MCF 10A (cell line): Measurements from ENCODE around the gene CPLANE2. TPM values are rescaled to one million over a fixed set of nuclear protein-coding genes. Genes with fewer than 3 reads are reported as not detected.
A peak's percentile ranks its signal among the peaks of the same experiment; 100 is the strongest.

ENCODE experiments used
- Bru-seq: library from RNA; stranded (reverse); fragments of 400-500 nt; gene quantifications from one replicate; lab custom pipeline; 2021; lab: Mats Ljungman, UMichigan
- BruChase-seq, 2 experiments: library from RNA; stranded (reverse); fragments of 400-500 nt; gene quantifications; one replicate each; lab custom pipeline; 2021; lab: Mats Ljungman, UMichigan
- BruUV-seq: library from RNA; stranded (reverse); fragments of 400-500 nt; replicated peaks from 2 replicates; lab custom pipeline; 2021; lab: Mats Ljungman, UMichigan
- CTCF ChIA-PET: fragments of 300-600 bp; sonication (Branson Sonifier 250); formaldehyde crosslinking; extraction: SDS; loops from one replicate; lab custom pipeline; 2021; ENCODE audit warnings: antibody characterized with exemption, inconsistent platforms; lab: Yijun Ruan, JAX
- POLR2A ChIA-PET: fragments of 300-600, 350-650 bp; sonication (Branson Sonifier 250); formaldehyde crosslinking; extraction: SDS; loops from one replicate; lab custom pipeline; 2020; ENCODE audit warnings: antibody characterized with exemption, inconsistent platforms; lab: Yijun Ruan, JAX
- DNase-seq: peaks from one replicate; pipeline ENCODE4 v3.0.0-alpha.2; 2018; ENCODE audit not compliant: unreplicated experiment
- H3K27ac Mint-ChIP-seq: one replicate; pipeline ENCODE4 v1.8.0; 2022; ENCODE audit warnings: mild to moderate bottlenecking, low read depth, mixed read lengths; ENCODE audit not compliant: unreplicated experiment
- H3K27me3 Mint-ChIP-seq: one replicate; pipeline ENCODE4 v1.8.0; 2022; ENCODE audit warnings: mixed read lengths; ENCODE audit not compliant: insufficient read depth, unreplicated experiment
- H3K36me3 Mint-ChIP-seq: one replicate; pipeline ENCODE4 v1.8.0; 2022; ENCODE audit warnings: mild to moderate bottlenecking, moderate library complexity, mixed read lengths; ENCODE audit not compliant: insufficient read depth, unreplicated experiment
- H3K4me1 Mint-ChIP-seq: one replicate; pipeline ENCODE4 v1.8.0; 2022; ENCODE audit warnings: mixed read lengths; ENCODE audit not compliant: insufficient read depth, unreplicated experiment
- H3K4me3 Mint-ChIP-seq: one replicate; pipeline ENCODE4 v1.8.0; 2022; ENCODE audit warnings: mild to moderate bottlenecking, moderate library complexity, mixed read lengths; ENCODE audit not compliant: unreplicated experiment
- H3K9me3 Mint-ChIP-seq: one replicate; pipeline ENCODE4 v1.8.0; 2022; ENCODE audit warnings: mixed read lengths; ENCODE audit not compliant: unreplicated experiment
- intact Hi-C: fragments of 100-400 bp; cut with micrococcal nuclease; formaldehyde crosslinking; loops from 2 replicates; pipeline ENCODE4 v1.14.1; 2022
- long read RNA-seq: library from polyadenylated mRNA; stranded (forward); transcript quantifications from one replicate; pipeline ENCODE4 v2.0.0, GENCODE V29; 2022
- total RNA-seq: library from RNA; stranded (reverse); gene quantifications from 2 replicates; pipeline ENCODE4 v1.2.3, GENCODE V29; 2022
- TF ChIP-seq, protein P1 (sequence below): fragments of 200-600 bp; IDR thresholded peaks from one replicate; pipeline ENCODE4 v1.8.0; 2022; ENCODE audit warnings: antibody characterized with exemption, mild to moderate bottlenecking; ENCODE audit not compliant: unreplicated experiment

The CPLANE2 gene, protein sequence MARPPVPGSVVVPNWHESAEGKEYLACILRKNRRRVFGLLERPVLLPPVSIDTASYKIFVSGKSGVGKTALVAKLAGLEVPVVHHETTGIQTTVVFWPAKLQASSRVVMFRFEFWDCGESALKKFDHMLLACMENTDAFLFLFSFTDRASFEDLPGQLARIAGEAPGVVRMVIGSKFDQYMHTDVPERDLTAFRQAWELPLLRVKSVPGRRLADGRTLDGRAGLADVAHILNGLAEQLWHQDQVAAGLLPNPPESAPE
- total RNA-seq: 8.3 and 13.2 TPM in 2 replicates
- percentile 33 among the genes with signal in this experiment for Bru-seq, nascent RNA
- BruChase-seq, experiment 1, labeled RNA remaining after a 6-hour chase: percentile 63 among the genes with signal in this experiment
- BruChase-seq, experiment 2, labeled RNA remaining after a 2-hour chase: percentile 38 among the genes with signal in this experiment
- long read RNA-seq, transcript CPLANE2-201 (5 exons, 1,545 nt): major isoform, 14 of 15 reads
- long read RNA-seq, partial matches to known transcripts: 0 of 15 reads
- long read RNA-seq, other reads (novel, unspliced or antisense): 1 of 15 reads

DNA sequence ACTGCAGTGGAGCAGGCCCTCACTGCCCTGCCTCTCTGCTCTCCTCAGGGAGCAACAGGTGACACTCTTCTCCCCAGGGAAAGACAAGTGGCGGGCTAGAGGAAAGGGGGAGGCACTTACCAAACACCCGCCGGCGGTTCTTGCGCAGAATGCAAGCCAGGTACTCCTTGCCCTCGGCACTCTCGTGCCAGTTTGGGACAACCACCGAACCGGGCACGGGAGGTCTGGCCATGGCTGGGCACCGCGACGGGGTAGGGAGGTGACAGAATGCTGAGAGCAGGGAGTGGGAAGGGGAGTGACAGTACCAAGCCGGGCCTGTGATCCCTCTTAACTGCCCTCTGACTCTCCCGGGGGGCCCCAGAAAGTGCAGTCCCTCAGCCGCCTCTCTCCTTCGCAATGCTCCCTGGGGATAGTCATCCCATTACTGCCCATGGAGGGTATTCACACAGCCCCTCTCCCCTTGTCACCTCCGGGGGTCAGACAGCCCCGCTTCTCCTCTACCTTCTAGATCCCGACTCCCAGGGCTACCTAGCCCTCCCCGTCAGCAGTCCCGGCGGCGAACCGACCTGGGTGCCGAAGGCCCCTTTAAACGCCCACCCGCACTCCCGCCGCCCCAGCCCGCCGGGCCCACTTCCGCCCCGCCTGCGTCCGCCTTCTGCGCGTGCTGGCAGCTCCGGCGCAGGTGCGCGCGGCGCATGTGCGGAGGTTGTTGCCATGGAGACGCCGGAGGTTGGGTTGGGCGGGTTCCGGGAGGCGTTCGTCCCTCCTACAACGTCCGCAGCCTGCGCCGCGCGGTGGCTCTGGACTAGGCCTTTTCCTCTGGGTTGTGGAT is at the start of gene CPLANE2:
Gene CPLANE2 (minus strand): TSS at position 673 of the 832 bp plus-strand sequence. CDS start 441 bp downstream, at position 232.
- Mint-ChIP-seq H3K4me1 (peaks cover 11% of the 10 kb centered on the region), H3K9me3 (no peaks in the 10 kb centered on the region), H3K36me3 (no peaks in the 10 kb centered on the region), H3K4me3 (peak within 1 kb of the TSS; percentile 82), H3K27ac (peak within 1 kb of the TSS; percentile 87), H3K27me3 (no peaks in the 10 kb centered on the region)
- POLR2A ChIA-PET: interaction anchor here (0.6 to 3.2 kb wide), 29 partner anchors 9 to 1031 kb away, joined by 3 to 17 read pairs (median 4); partner anchors contain the start of genes EPHA2, FBXO42 and NECAP2
- CTCF ChIA-PET: interaction anchor here (0.6 to 4.6 kb wide), 6 partner anchors 8 to 400 kb away, joined by 3 to 25 read pairs (median 14); no protein-coding TSS in a partner anchor
- DNase-seq: peak; percentile 89
- BruUV-seq: no TSS peak
- TF ChIP-seq, protein P1, sequence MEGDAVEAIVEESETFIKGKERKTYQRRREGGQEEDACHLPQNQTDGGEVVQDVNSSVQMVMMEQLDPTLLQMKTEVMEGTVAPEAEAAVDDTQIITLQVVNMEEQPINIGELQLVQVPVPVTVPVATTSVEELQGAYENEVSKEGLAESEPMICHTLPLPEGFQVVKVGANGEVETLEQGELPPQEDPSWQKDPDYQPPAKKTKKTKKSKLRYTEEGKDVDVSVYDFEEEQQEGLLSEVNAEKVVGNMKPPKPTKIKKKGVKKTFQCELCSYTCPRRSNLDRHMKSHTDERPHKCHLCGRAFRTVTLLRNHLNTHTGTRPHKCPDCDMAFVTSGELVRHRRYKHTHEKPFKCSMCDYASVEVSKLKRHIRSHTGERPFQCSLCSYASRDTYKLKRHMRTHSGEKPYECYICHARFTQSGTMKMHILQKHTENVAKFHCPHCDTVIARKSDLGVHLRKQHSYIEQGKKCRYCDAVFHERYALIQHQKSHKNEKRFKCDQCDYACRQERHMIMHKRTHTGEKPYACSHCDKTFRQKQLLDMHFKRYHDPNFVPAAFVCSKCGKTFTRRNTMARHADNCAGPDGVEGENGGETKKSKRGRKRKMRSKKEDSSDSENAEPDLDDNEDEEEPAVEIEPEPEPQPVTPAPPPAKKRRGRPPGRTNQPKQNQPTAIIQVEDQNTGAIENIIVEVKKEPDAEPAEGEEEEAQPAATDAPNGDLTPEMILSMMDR: no peak
- intact Hi-C loops: no loop called here

DNA sequence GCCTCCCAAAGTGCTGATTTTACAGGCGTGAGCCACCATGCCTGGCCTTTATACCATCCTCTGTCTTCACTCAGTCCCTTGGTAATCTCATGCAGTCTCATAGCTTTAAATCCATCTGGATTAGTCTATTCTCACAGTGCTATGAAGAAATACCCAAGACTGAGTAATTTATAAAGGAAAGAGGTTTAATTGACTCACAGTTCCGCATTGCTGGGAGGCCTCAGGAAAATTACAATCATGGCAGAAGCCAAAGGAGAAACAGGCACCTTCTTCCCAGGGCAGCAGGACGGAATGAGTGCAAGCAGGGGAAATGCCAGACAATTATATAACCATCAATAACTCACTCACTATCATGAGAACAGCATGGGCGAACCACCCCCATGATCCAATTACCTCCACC is 49.1 kb upstream of the CPLANE2 start:
- DNase-seq: no peak
- no peaks in the 10 kb centered on the region for H3K9me3 Mint-ChIP-seq
- H3K27ac Mint-ChIP-seq: no peak overlapping the region
- H3K27me3 Mint-ChIP-seq: no peaks in the 10 kb centered on the region
- peaks cover 30% of the 10 kb centered on the region for H3K36me3 Mint-ChIP-seq
- intact Hi-C loops: no loop called here
- H3K4me1 Mint-ChIP-seq: no peaks in the 10 kb centered on the region
- TF ChIP-seq, protein P1: no peak
- no peak overlapping the region for H3K4me3 Mint-ChIP-seq
- BruUV-seq: no TSS peak
- ChIA-PET POLR2A (interaction anchor here (0.7 to 1.0 kb wide), 3 partner anchors 18 to 760 kb away, joined by 3 to 5 read pairs (median 3); no protein-coding TSS in a partner anchor), CTCF (interaction anchor here (0.5 to 0.6 kb wide), 2 partner anchors 31 to 182 kb away, joined by 3 read pairs; no protein-coding TSS in a partner anchor)

DNA sequence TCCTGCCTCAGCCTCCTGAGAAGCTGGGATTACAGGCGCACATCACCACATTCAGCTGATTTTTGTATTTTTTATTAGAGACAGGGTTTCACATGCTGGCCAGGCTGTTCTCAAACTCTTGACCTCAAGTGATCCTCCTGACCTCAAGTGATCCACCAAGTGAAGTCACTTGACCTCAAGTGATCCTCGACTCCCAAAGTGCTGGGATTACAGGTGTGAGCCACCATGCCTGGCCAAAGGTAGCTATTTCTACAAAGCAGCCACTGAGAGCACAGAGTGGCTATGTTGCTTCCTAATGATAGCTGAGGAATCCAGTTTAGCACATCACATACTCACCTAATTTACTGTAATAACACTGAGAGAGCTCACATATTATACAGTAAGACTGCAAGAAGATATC is 44.8 kb upstream of the CPLANE2 start:
- peaks cover 24% of the 10 kb centered on the region for H3K36me3 Mint-ChIP-seq
- POLR2A ChIA-PET: interaction anchor here (0.7 kb wide), 1 partner anchor 10 kb away, joined by 3 read pairs; no protein-coding TSS in a partner anchor
- TF ChIP-seq, protein P1: no peak
- CTCF ChIA-PET: interaction anchor here (1.1 to 1.2 kb wide), 2 partner anchors 13 to 25 kb away, joined by 3 to 4 read pairs; no protein-coding TSS in a partner anchor
- no TSS peak for BruUV-seq
- DNase-seq: no peak
- intact Hi-C loops: no loop called here
- H3K4me1 Mint-ChIP-seq: no peaks in the 10 kb centered on the region
- no peak overlapping the region for H3K4me3 Mint-ChIP-seq
- no peaks in the 10 kb centered on the region for H3K9me3 Mint-ChIP-seq
- H3K27ac Mint-ChIP-seq: no peak overlapping the region
- H3K27me3 Mint-ChIP-seq: no peaks in the 10 kb centered on the region
